COR-L47 (cell line): Measurements from ENCODE around the gene PFDN1.
A peak's percentile ranks its signal among the peaks of the same experiment; 100 is the strongest.
"Not testable (repeated sequence)": the region's sequence is repeated elsewhere in the genome, so short reads cannot be mapped to it uniquely, and the experiment has no call there.

Experiments used
- DNase-seq: peaks from one replicate; lab custom pipeline; 2025; lab: John Stamatoyannopoulos, UW

The PFDN1 gene

DNA sequence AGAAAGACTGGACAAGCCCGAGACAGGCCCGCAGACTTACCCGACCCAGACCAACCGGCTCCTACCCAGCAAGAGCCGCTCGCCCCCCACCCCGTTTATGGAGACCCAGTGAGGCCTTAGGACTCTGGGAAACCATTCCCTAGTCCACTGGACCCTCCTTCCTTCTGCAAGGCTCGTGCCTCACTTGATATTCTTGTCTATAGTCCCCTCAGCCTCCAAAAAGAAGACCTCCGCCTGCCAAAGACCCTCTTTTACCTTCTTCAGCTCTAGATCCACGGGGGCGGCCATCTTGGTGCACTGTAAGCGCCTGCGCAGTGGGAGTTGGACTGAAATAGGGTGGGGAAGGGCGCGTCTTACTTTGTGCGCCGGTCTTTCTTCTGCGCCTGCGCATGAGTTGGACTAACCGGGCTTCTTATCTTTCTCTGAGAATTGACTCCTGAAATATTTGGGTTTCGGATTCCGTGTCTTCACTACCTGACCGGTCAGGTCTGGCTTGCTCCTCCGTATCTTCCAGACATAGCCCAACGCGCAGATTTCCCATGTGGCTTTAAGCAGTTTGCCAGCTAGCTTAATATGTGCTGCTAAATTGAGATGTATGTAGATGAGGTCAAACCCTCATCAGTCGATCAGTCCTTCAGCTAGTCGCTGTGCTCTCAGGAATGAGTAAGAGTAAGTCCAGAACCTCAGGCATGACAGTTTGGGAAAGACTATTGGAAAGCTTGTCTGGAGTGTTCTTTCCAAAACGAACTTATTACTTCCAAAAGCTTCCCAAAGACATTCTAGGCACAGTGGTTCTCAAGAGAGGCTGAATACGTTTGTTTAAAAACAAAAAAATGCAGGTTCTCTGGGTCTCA is at the start of gene PFDN1:
Gene PFDN1, minus strand, starts transcription at position 316 of the 854 bp plus-strand sequence. Its CDS starts 28 bp downstream, at position 288.
- peak; percentile 92 for DNase-seq

DNA sequence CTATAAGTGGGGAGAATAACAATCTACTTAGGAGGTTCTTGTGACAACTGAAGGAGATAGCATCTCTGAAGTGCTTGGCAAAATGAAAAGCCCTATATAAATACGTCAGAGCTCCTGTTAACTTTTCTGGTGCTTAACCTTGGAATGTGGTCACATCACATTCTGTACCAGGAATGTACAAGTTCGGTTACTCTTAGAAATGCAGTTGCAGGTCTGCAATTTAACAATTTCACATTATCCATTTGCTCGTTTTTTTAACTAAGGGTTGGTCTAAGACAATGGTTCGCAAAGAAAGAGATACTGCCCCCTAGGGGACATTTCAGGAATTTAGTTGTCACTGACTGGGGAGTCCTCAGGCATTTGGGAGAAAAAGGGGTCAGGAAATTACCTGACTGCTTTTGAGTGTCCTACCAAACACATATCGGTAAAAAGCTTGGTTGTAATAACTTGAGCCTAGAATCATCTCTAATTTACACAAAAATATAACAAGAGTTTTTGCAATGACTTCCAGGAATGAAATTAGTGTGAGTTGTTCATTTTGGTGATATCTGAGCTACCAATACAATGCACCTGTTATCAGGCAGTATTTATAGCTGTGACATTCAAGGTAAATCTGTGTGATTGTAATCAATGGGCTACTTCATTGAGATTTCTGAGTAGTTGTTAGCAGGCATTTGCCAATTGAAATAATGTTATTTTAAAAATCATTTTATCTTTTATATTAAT is 48.9 kb upstream of the PFDN1 start:
- peak; percentile 26 for DNase-seq

DNA sequence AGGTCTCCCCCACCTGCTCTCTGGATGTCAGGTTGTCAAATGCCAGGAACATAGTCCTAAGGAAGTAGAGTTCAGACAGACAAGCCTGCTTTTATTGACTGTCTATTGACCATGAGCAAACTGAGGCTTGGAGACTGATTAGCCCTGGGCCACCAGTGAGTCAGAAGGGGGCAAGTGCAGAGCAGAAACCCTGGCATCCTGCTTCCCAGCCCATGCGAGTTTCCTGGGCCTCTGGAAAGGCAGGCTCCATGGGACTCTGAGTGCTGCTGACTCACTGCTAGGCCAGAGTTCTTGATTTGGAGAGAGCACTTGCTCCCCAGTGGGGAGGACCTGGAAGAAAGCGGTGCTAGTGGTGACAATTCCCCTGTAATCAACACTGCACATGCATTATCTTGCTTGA is 46.3 kb upstream of the PFDN1 start:
- no peak for DNase-seq

DNA sequence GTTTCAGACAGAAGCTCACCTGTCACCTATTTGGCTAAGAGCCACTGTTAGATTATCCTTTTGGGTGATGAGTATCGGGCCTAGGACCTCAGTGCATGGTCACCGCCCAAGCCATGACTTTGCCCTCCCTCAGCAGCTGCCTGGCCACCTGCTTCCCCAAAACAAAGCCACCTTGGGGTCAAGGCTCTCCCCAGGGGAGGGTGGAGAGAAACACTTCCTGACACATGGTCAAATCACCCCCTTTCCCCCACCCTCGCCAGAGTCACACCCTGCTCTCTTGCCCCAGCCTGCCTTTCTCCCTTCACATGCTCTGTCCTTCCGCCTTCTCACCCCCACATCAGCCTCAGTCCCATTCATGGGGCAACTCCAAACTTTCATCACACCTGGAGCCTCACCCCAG is 45.2 kb upstream of the PFDN1 start:
- no peak for DNase-seq

- no peak for DNase-seq
Observed at GRCh38 chr5:140347360-140347759, 44.5 kb upstream of the PFDN1 start.

- peak; percentile 81 for DNase-seq
Observed at GRCh38 chr5:140346348-140347221, 43.7 kb upstream of the PFDN1 start, which contains the start of gene HBEGF. Gene HBEGF, minus strand, starts transcription at chr5:140346603. Its CDS starts 275 bp downstream, at chr5:140346328.

DNA sequence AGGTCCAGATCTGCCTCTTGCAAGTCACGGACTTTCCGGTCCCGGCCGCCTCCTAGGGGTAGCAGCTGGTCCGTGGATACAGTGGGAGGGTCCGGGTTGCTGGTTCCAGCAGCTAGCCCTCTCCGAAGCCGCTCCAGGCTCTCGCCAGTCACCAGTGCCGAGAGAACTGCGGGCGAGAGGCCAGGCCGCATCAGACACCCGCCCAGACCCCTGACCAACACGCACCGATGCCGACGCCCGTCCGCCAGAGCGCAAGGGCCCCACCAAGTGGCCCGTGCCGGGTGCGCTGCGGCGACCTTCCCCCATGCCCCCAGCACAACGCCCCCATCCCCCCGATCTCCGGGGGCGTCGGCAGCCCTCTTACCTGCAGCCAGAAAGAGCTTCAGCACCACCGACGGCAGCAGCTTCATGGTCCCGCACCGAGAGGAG is 43.0 kb upstream of the PFDN1 start:
- no peak for DNase-seq

- DNase-seq, result no peak
Observed at GRCh38 chr5:140344683-140345423, 42.0 kb upstream of the PFDN1 start.

DNA sequence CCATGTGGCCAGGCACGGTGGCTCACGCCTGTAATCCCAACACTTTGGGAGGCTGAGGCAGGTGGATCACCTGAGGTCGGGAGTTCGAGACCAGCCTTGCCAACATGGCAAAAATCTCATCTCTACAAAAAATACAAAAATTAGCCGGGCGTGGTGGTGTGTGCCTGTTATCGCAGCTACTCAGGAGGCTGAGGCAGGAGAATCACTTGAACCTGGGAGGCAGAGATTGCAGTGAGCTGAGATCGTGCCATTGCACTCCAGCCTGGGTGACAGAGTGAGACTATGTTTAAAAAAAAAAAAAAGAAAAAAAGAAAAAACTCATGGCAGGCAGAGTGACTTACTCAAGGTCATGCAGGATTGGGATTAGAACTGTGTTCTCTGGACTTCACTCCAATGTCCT is 40.9 kb upstream of the PFDN1 start:
- DNase-seq, result not testable (repeated sequence)

GRCh38 chr5:140342896-140343295 is 40.0 kb upstream of the PFDN1 start:
- DNase-seq, result no peak

GRCh38 chr5:140342287-140342686 is 39.4 kb upstream of the PFDN1 start:
- no peak for DNase-seq

DNA sequence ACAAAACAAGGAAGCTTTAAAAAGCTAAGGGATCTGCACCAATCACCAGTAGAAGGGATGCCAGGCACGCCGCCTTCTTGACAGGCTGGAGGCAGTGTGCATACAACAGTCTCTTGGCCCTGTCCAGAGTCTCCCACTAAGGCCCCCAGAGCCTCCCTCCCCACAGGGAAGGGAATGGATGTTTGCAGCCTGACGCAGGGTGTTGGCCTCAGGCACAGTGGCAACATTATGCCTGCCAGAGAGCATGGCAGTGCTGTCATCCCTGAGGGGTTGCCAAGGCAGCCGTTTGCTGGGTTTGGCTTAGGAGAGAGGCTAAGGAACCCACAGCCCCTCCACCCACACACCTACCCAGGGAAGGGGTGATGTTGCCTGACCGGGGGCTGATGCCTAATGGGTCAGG is 38.7 kb upstream of the PFDN1 start:
- no peak for DNase-seq

DNA sequence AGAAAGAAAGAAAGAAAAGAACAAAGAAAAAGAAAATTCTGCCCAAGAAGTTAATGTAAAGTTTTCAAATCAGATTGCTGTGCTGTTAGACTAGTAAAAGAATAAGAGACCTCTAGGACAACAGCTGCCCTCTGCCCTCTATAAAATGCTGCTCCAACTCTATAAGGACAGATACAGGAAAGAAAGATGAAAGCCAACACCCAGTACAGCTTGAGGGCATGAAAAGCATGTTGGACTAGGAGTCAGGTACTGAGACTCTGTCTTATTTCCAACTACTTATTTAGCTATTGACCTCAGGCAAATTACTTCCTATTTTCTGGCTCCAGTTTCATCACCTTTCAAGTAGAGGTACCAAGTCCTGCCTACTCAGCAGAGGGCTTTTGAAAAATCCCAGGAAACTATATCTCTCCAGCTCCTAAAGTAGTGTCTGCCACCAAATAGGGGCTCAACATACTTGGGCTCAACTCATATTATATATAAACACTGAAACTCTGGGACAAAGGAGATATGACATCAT is 37.8 kb upstream of the PFDN1 start:
- DNase-seq, result no peak

DNA sequence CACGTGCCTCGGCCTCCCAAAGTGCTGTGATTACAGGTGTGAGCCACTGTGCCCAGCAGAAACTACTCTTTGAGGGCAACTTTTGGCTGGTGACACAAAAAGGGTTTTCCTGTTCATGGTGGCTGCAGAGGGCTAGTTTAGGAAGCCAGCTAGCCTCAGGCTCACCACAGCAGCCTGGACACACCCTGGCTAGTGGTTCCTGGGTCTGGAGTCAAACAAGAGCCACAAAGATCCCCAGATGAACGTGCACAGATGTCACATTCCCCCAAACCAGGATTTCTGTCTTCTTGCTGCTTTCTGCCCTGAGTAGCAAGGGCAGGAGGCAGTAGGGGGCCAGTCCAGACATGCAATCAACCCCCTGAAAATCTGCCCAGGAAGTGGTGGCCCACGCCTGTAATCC is 36.7 kb upstream of the PFDN1 start:
- DNase-seq, result no peak

DNA sequence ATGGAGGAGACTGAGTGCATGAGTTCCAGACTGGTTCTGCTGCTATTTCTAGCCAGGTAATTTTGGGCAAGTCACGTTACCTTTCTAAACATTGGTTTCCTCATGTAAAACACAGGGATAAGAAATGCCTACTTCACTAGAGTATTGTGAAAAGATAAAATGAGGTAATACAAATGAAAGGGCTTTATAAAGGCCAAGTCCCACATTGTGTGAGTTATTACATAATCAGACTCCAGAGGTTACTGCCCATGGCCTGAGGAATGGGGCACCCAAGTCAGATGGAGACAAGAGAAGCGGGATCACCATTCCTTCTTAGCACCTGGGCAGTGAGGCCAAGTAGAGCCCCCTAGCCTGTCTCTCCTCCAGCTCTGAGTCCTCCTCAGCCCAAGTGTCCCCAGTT is 36.0 kb upstream of the PFDN1 start:
- no peak for DNase-seq

DNA sequence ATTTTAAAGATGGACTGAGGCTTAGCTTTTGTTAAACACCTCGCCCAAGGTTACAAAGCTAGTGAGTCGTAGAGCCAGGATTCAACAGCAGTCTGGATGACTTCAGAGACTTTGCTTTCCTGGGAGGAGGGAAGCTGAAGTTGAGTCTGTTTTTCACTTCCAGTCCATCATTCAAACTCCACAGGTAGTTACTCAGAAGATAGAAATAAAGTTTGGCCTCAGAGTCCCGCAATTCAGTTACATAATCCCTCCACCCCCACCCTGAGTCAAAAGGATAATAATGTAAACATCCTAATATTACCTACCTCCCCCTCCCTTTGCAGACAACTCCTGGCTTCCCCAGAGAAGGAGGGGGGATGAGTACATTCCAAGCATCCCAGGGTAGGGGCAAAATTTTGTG is 35.4 kb upstream of the PFDN1 start:
- DNase-seq, result no peak

- DNase-seq, result no peak
Observed at GRCh38 chr5:140337880-140338279, 35.0 kb upstream of the PFDN1 start.

DNA sequence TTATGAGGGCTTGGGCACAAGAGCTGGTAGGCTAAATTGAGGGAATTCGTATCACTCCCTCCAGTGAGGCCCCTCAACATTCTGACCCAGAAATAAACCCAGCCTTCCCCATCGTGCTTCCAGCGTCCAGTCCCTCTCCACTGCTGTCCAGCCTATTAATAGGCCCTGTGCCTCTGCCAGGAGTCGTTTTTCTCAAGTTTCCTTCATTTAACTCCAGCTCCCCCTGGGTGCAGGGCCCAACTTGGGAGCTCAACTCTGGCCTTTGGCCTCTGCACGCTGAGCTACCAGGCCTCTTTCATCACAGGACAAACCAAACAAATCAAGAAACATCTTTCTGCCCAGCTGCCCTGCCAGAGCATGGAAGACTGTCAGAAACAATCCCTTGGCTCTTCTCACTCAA is 33.5 kb upstream of the PFDN1 start:
- DNase-seq, result no peak

GRCh38 chr5:140331638-140332037 is 28.7 kb upstream of the PFDN1 start:
- no peak for DNase-seq

- no peak for DNase-seq
Observed at GRCh38 chr5:140329739-140330481, 27.0 kb upstream of the PFDN1 start.
